ENCODE results near the gene ZBTB7C. TPM values are rescaled to one million over a fixed set of nuclear protein-coding genes. Genes with fewer than 3 reads are reported as not detected.

Gene ZBTB7C
- total RNA-seq, 1 experiment from 2014 or later, result 0.33 TPM

DNA sequence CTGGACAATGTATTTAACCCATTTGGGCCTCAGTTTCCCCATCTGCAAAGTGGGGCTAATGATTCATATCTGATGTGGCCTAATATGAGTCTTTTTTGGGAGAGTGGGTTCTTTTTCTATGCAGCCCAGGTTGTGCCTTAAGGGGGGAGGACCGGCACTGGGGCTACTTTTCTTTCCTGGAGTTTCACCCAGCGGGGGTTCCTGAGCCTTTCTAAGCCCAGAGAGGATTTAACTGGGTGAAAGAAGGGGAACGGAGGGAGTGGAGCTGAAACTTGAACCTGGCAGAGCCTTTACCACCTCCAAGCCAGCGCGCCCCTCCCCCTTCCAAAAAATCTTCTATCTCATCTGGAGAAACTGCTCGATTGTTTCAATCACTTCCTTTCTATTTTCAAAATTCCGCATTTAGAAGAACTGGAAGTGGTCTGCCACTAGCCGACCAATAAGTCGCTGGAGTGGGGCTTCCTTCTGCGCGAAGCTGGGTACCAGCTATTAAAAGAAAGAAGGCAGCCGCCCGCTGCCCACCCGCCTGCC, 273.7 kb downstream of the ZBTB7C start:
- Mint-ChIP-seq H3K27ac (no peak overlapping the region), H3K4me3 (peak overlapping the region; percentile 64 to 76), H3K36me3 (ENCODE audit: insufficient read depth in 1 of 3, low read depth in 3 of 3) (no peaks in the 10 kb centered on the region), H3K4me1 (peaks cover 27 to 43% of the 10 kb centered on the region in 2 experiments), H3K9me3 (no peaks in the 10 kb centered on the region; a peak in 1 of 5 replicates), H3K27me3 (ENCODE audit: low read depth) (peaks cover 76% of the 10 kb centered on the region)
- H2AK5ac ChIP-seq (ENCODE audit: insufficient read length, low read length), result no peak overlapping the region
- no peak overlapping the region for H3K4ac ChIP-seq (ENCODE audit: low read depth, low read length)
- WGBS (ENCODE audit: extremely low coverage, insufficient read length, low lambda C conversion rate), result no CpG with 5 or more reads among the region's 14 CpGs
- no peak overlapping the region for H2BK15ac ChIP-seq (ENCODE audit: low read depth, low read length)
- no peak overlapping the region for H4K8ac ChIP-seq (replicated peaks; ENCODE audit: insufficient read length, low read depth, low read length)
- no peak overlapping the region for H2AFZ ChIP-seq (ENCODE audit: low read length)
- no peaks in the 10 kb centered on the region for H4K20me1 ChIP-seq (ENCODE audit: control insufficient read depth, insufficient read depth, insufficient read length)
- H3K79me1 ChIP-seq (ENCODE audit: insufficient read depth, low read depth, low read length, poor library complexity, severe bottlenecking), result no peaks in the 10 kb centered on the region
- TF ChIP-seq, protein P1, sequence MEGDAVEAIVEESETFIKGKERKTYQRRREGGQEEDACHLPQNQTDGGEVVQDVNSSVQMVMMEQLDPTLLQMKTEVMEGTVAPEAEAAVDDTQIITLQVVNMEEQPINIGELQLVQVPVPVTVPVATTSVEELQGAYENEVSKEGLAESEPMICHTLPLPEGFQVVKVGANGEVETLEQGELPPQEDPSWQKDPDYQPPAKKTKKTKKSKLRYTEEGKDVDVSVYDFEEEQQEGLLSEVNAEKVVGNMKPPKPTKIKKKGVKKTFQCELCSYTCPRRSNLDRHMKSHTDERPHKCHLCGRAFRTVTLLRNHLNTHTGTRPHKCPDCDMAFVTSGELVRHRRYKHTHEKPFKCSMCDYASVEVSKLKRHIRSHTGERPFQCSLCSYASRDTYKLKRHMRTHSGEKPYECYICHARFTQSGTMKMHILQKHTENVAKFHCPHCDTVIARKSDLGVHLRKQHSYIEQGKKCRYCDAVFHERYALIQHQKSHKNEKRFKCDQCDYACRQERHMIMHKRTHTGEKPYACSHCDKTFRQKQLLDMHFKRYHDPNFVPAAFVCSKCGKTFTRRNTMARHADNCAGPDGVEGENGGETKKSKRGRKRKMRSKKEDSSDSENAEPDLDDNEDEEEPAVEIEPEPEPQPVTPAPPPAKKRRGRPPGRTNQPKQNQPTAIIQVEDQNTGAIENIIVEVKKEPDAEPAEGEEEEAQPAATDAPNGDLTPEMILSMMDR (conservative IDR thresholded peaks at IDR 0.05), result no peak
- no peak overlapping the region for H3K27ac ChIP-seq (ENCODE audit: insufficient read length, low read depth, low read length)
- peak overlapping the region; percentile 76 for H3K4me2 ChIP-seq (ENCODE audit: insufficient read depth, insufficient read length, low read length)
- H3K9me3 ChIP-seq (ENCODE audit: control insufficient read depth, low read depth, low read length), result no peaks in the 10 kb centered on the region
- no peak overlapping the region for H3K23ac ChIP-seq (ENCODE audit: insufficient read length, low read depth, low read length)
- no peak for DNase-seq
- peaks cover 7% of the 10 kb centered on the region; the same call in 1 of the 2 replicates for H3K4me1 ChIP-seq (ENCODE audit: insufficient read depth, low read length)
- no peak overlapping the region for H3K14ac ChIP-seq (ENCODE audit: insufficient read depth, low read length)
- no peak overlapping the region for H2BK12ac ChIP-seq (ENCODE audit: insufficient read length, low read depth, low read length)
- H2BK20ac ChIP-seq (ENCODE audit: low read depth, low read length, poor library complexity, severe bottlenecking), result no peak overlapping the region
- H3K27me3 ChIP-seq (ENCODE audit: insufficient read depth, low read length), result peaks cover 24% of the 10 kb centered on the region; the same call in 1 of the 2 replicates
- no peak overlapping the region for H4K91ac ChIP-seq (ENCODE audit: insufficient read length, low read depth, low read length)
- no peak overlapping the region for H2BK120ac ChIP-seq (ENCODE audit: low read depth, low read length, poor library complexity, severe bottlenecking)
- no peak overlapping the region for H3K18ac ChIP-seq (ENCODE audit: insufficient read length, low read depth, low read length)
- H3K79me2 ChIP-seq (ENCODE audit: insufficient read depth, low read length), result no peaks in the 10 kb centered on the region
- H3T11ph ChIP-seq (ENCODE audit: low read length), result no peak overlapping the region
- no peak overlapping the region for H2BK5ac ChIP-seq (ENCODE audit: insufficient read length, low read length)
- no peak overlapping the region for H3K9ac ChIP-seq (ENCODE audit: extremely low read depth, insufficient read length, low read length)
- no peak overlapping the region for H3K56ac ChIP-seq (ENCODE audit: insufficient read length, low read depth, low read length)
- H3K23me2 ChIP-seq (ENCODE audit: insufficient read length, low read depth, low read length, poor library complexity, severe bottlenecking), result peaks cover 9% of the 10 kb centered on the region
- H4K5ac ChIP-seq (ENCODE audit: insufficient read length, low read depth, low read length), result no peak overlapping the region

Measured in H9 (cell line).